PFSK-1 (cell line): ENCODE results near the gene ZMAT3.

Experiments
- FOXP2 ChIP-seq: optimal IDR thresholded peaks from 2 replicates; pipeline ENCODE3; 2011; ENCODE audit warnings: borderline replicate concordance, control low read depth, inconsistent platforms; ENCODE audit not compliant: insufficient read depth; ENCODE audit errors: extremely low read length, extremely low read depth
- POLR2AphosphoS5 ChIP-seq: IDR thresholded peaks from 2 replicates; pipeline ENCODE4 v1.6.1; 2012; ENCODE audit warnings: low read depth, mild to moderate bottlenecking, control low read depth, low read length, moderate library complexity
- REST ChIP-seq, 2 experiments: IDR thresholded peaks; 2 replicates each; pipeline versions ENCODE4 v1.6.1 to v1.8.0; 2011 to 2012; ENCODE audit warnings: low read depth in 2 of 2, low read length in 2 of 2, control low read depth in 1 of 2, inconsistent platforms in 1 of 2, mild to moderate bottlenecking in 1 of 2, moderate library complexity in 1 of 2; ENCODE audit not compliant: insufficient read depth in 1 of 2
- SIN3A ChIP-seq: IDR thresholded peaks from 2 replicates; pipeline ENCODE4 v1.6.1; 2012; ENCODE audit warnings: mild to moderate bottlenecking, low read length, moderate library complexity, borderline replicate concordance; ENCODE audit not compliant: insufficient read depth
- TAF1 ChIP-seq: IDR thresholded peaks from 2 replicates; pipeline ENCODE4 v1.6.1; 2012; ENCODE audit warnings: low read length, control low read depth, borderline replicate concordance; ENCODE audit not compliant: insufficient read depth

Gene ZMAT3

DNA sequence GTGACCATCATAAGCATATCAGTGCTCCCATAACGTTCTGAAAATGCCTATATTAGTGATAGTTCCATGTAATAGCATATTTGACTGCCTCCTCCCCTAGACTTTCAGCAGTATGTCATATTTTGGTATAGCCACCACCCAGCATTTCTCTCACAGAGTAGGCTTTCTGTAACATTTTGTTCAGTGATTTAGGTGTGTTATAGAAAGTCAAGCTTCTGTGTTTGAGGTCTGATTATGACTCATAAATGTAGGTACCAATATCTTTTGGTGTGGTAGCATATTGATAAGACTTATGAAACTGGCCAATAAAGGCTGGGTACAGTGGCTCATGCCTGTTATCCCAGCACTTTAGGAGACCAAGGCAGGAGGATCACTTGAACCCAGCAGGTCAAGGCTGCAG, 34.3 kb upstream of the ZMAT3 start:
- no peak for TF ChIP-seq POLR2AphosphoS5
- no peak for TF ChIP-seq SIN3A
- no peak for TF ChIP-seq REST (IDR thresholded peaks at IDR 0.05; ENCODE audit: insufficient read depth in 1 of 2, low read depth in 2 of 2, low read length in 2 of 2)
- no peak for TF ChIP-seq FOXP2
- no peak for TF ChIP-seq TAF1

DNA sequence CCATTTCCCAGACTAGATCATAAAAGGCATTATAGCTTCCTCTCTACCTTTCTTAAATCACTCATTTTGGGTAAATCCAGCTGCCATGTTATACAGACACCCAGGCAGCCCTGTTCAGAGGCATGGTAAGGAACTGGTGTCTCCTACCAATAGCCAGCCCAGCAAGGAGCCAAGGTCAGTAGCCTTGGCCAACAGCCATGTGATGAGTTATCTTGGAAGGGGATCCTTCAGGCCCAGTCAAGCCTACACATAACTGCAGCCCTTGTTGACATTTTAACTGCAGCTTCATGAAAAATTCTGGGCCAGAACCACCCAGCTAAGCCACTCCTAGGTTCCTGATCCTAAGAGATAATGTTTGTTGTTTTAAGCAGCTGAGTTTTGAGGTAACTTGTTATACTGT, 29.0 kb upstream of the ZMAT3 start:
- TF ChIP-seq SIN3A (no peak), TAF1 (no peak), FOXP2 (no peak)

DNA sequence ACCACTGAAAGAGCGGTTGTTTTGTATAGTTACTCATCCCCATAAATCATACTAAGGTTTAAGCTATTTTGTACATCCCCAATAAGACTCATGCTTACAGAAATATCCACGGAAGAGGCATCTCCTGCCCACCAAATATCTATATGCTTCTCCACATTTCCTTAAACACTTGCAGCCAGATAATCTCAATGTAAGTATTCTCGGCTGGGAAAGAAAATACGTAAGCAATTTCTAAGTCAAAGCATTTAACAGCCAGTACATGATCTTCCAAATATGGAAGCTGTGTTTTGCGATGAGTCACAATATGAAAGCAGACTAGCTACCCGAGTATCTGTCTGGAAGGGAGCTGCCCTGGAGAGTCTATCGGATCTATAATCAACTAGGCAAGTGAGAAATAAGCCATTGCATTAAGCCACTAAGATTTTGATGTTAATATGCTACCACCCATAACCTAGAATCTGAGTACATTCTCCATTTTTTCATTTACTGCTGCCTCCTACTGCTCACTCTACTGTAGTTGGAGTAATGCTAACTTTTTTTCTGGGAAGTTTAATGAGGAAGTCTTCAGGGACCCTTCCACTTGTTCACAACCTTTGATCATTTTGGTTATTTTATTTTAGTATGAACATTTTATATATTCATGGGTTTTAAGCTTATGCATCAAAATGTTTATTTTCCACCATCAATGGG, 26.9 kb upstream of the ZMAT3 start:
- no peak for TF ChIP-seq POLR2AphosphoS5
- TF ChIP-seq REST (IDR thresholded peaks at IDR 0.05; ENCODE audit: insufficient read depth in 1 of 2, low read depth in 2 of 2, low read length in 2 of 2), result no peak
- no peak for TF ChIP-seq FOXP2
- TF ChIP-seq TAF1, result no peak
- no peak for TF ChIP-seq SIN3A

GRCh38 chr3:179093807-179094206, 22.2 kb upstream of the ZMAT3 start:
- no peak for TF ChIP-seq REST (IDR thresholded peaks at IDR 0.05; ENCODE audit: insufficient read depth in 1 of 2, low read depth in 2 of 2, low read length in 2 of 2)
- no peak for TF ChIP-seq POLR2AphosphoS5
- TF ChIP-seq FOXP2, result no peak
- no peak for TF ChIP-seq TAF1
- no peak for TF ChIP-seq SIN3A

GRCh38 chr3:179091113-179091512, 19.5 kb upstream of the ZMAT3 start:
- no peak for TF ChIP-seq TAF1

- TF ChIP-seq FOXP2, result no peak
Observed at GRCh38 chr3:179088306-179088705, 16.7 kb upstream of the ZMAT3 start.

DNA sequence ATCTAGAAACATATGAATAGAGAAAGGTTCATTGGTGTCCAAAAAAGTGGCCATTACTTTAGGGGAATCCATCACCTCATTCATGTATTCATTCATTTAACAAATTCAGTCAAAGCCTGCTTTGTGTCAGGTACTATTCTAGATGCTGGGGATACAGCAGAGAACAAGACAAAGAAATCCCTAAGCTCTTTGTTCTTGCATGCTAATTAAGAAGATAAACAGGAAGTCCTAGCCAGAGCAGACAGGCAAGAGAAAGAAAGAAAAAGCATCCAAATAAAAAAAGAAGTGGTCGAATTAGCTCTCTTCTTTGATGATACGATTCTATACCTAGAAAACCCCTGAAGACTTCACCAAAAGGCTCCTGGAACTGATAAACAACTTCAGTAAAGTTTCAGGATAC, 12.4 kb upstream of the ZMAT3 start:
- no peak for TF ChIP-seq SIN3A
- no peak for TF ChIP-seq FOXP2
- no peak for TF ChIP-seq POLR2AphosphoS5

DNA sequence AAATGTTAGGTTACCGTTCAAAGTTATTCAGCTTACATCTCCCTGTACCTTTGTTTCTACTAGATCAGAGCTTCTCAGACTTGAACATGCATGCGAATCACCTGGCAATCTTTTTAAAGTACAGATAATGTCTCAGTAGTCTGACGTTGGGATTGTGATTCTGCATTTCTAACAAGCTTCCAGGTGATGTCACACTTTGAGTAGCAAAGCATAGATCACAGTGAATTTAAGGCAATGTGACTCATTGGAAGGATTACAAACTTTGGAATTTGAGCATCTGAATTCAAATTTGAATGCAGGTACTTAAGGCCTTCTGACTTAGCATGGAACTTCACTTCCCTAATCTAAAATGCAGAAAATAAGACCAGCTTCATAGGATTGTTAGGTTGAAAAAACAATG, 10.8 kb upstream of the ZMAT3 start:
- TF ChIP-seq POLR2AphosphoS5 (no peak), TAF1 (no peak), SIN3A (no peak), REST (IDR thresholded peaks at IDR 0.05; ENCODE audit: insufficient read depth in 1 of 2, low read depth in 2 of 2, low read length in 2 of 2) (no peak), FOXP2 (no peak)
